SK-N-SH (cell line): ENCODE measurements around the gene TUFT1. TPM values are rescaled to one million over a fixed set of nuclear protein-coding genes. Genes with fewer than 3 reads are reported as not detected.

Source experiments
- CTCF ChIA-PET: fragments of 300-600, 350-600 bp; formaldehyde crosslinking; extraction: SDS; loops from one replicate; lab custom pipeline; 2021; lab: Yijun Ruan, JAX
- POLR2A ChIA-PET: fragments of 350-600 bp; sonication (Branson Sonifier 250); formaldehyde crosslinking; extraction: SDS; loops from one replicate; lab custom pipeline; 2020; ENCODE audit warnings: antibody characterized with exemption, inconsistent platforms; lab: Yijun Ruan, JAX
- DNase-seq: peaks from one replicate; pipeline ENCODE4 v3.0.0; 2012
- H2AFZ ChIP-seq: fragments of 200-600 bp; sonication (generic); 2 replicates; pipeline ENCODE4 v1.8.1; 2016; ENCODE audit warnings: antibody characterized with exemption, mild to moderate bottlenecking, low read depth
- H3F3A ChIP-seq: fragments of 200-600 bp; sonication (generic); replicated peaks from 2 replicates; pipeline ENCODE3; 2016; ENCODE audit warnings: antibody characterized with exemption, mild to moderate bottlenecking; ENCODE audit not compliant: insufficient read depth
- H3K27ac ChIP-seq, 2 experiments: fragments of 200-500 bp in 1 of 2; fragments of 200-600 bp in 1 of 2; sonication (Bioruptor generic) in 1 of 2; sonication (generic), shearing (Covaris generic) in 1 of 2; 2 replicates each; pipeline versions ENCODE4 v1.5.1 to v1.6.1; 2014 to 2016; ENCODE audit warnings: low read depth in 2 of 2, inconsistent platforms in 1 of 2, low read length in 1 of 2, mild to moderate bottlenecking in 1 of 2, mixed read lengths in 1 of 2
- H3K27me3 ChIP-seq: fragments of 200-600 bp; sonication (generic), shearing (Covaris generic); 2 replicates; pipeline ENCODE4 v1.6.1; 2016; ENCODE audit warnings: mixed run types; ENCODE audit not compliant: insufficient read depth
- H3K36me3 ChIP-seq, 2 experiments: fragments of 200-500 bp in 1 of 2; fragments of 200-600 bp in 1 of 2; sonication (Bioruptor generic) in 1 of 2; sonication (generic) in 1 of 2; replicated peaks in 1 of 2; 2 replicates each; pipeline versions ENCODE3 to v1.5.1; 2014 to 2016; ENCODE audit warnings: low read length in 1 of 2, mild to moderate bottlenecking in 1 of 2; ENCODE audit not compliant: insufficient read depth in 2 of 2, control insufficient read depth in 1 of 2
- H3K4me1 ChIP-seq, 2 experiments: fragments of 200-500 bp in 1 of 2; fragments of 200-600 bp in 1 of 2; sonication (Bioruptor generic) in 1 of 2; sonication (generic), shearing (Covaris generic) in 1 of 2; 2 replicates each; pipeline versions ENCODE4 v1.5.1 to v1.6.1; 2014 to 2016; ENCODE audit warnings: low read depth in 1 of 2, low read length in 1 of 2, mixed run types in 1 of 2; ENCODE audit not compliant: insufficient read depth in 2 of 2, control insufficient read depth in 1 of 2
- H3K4me2 ChIP-seq: fragments of 200-600 bp; sonication (generic), shearing (Covaris generic); 2 replicates; pipeline ENCODE4 v1.6.1; 2017; ENCODE audit warnings: mixed run types
- H3K4me3 ChIP-seq, 2 experiments: fragments of 200-500 bp in 1 of 2; fragments of 200-600 bp in 1 of 2; sonication (Bioruptor generic) in 1 of 2; sonication (generic), shearing (Covaris generic) in 1 of 2; 2 replicates each; pipeline versions ENCODE4 v1.5.1 to v1.8.1; 2014 to 2016; ENCODE audit warnings: low read depth in 2 of 2, inconsistent platforms in 1 of 2, low read length in 1 of 2, mild to moderate bottlenecking in 1 of 2, mixed read lengths in 1 of 2, moderate library complexity in 1 of 2
- H3K79me2 ChIP-seq: fragments of 200-600 bp; sonication (generic); 2 replicates; pipeline ENCODE4 v1.8.1; 2017; ENCODE audit warnings: mild to moderate bottlenecking; ENCODE audit not compliant: insufficient read depth
- H3K9ac ChIP-seq: fragments of 200-600 bp; sonication (generic); 2 replicates; pipeline ENCODE4 v1.6.1; 2017; ENCODE audit warnings: mixed run types
- H3K9me2 ChIP-seq: fragments of 200-600 bp; sonication (generic); 2 replicates; pipeline ENCODE4 v1.6.1; 2017; ENCODE audit warnings: mixed run types
- H3K9me3 ChIP-seq: fragments of 200-600 bp; sonication (generic); 2 replicates; pipeline ENCODE4 v1.6.1; 2017; ENCODE audit warnings: mixed run types, mild to moderate bottlenecking, moderate library complexity
- H4K20me1 ChIP-seq: fragments of 200-600 bp; sonication (generic); 2 replicates; pipeline ENCODE4 v1.6.1; 2017; ENCODE audit warnings: mild to moderate bottlenecking, mixed run types; ENCODE audit not compliant: insufficient read depth
- CTCF ChIP-seq: fragments of 200-600 bp; sonication (generic); IDR thresholded peaks from 2 replicates; pipeline ENCODE4 v1.6.1; 2017; ENCODE audit warnings: antibody characterized with exemption, mild to moderate bottlenecking, moderate library complexity
- EP300 ChIP-seq, 2 experiments: IDR thresholded peaks; 2 replicates each; pipeline versions ENCODE4 v1.4.0 to v1.6.1; 2012; ENCODE audit warnings: borderline replicate concordance in 1 of 2, low read depth in 1 of 2, low read length in 1 of 2
- EZH2phosphoT487 ChIP-seq: fragments of 200-600 bp; sonication (generic); IDR thresholded peaks from 2 replicates; pipeline ENCODE4 v1.6.1; 2017; ENCODE audit warnings: low read depth, mixed run types, mild to moderate bottlenecking, antibody characterized with exemption, moderate library complexity, borderline replicate concordance
- FOSL2 ChIP-seq: IDR thresholded peaks from 2 replicates; pipeline ENCODE4 v1.4.0; 2012; ENCODE audit warnings: low read depth, mild to moderate bottlenecking, moderate library complexity, borderline replicate concordance
- FOXM1 ChIP-seq: IDR thresholded peaks from 2 replicates; pipeline ENCODE4 v1.4.0; 2012; ENCODE audit warnings: low read depth, mild to moderate bottlenecking
- GATA2 ChIP-seq: sonication (generic); formaldehyde crosslinking; IDR thresholded peaks from 2 replicates; pipeline ENCODE4 v1.5.0; 2020; ENCODE audit warnings: mild to moderate bottlenecking, missing genetic modification reagents
- NFIC ChIP-seq: IDR thresholded peaks from 2 replicates; pipeline ENCODE4 v1.4.0; 2012; ENCODE audit warnings: borderline replicate concordance
- NRF1 ChIP-seq: IDR thresholded peaks from 2 replicates; pipeline ENCODE4 v1.6.1; 2012; ENCODE audit warnings: low read depth, mild to moderate bottlenecking, low read length
- PBX3 ChIP-seq: IDR thresholded peaks from 2 replicates; pipeline ENCODE4; 2012
- POLR2AphosphoS5 ChIP-seq: IDR thresholded peaks from 2 replicates; pipeline ENCODE4 v1.6.1; 2012; ENCODE audit warnings: low read depth, low read length
- RAD21 ChIP-seq: IDR thresholded peaks from 2 replicates; pipeline ENCODE4 v1.6.1; 2012; ENCODE audit warnings: mild to moderate bottlenecking, low read length
- REST ChIP-seq: IDR thresholded peaks from 2 replicates; pipeline ENCODE4 v1.6.1; 2012; ENCODE audit warnings: mild to moderate bottlenecking, low read depth, low read length, moderate library complexity
- RXRA ChIP-seq: IDR thresholded peaks from 2 replicates; pipeline ENCODE4 v1.4.0; 2012; ENCODE audit warnings: low read depth, mild to moderate bottlenecking, borderline replicate concordance
- SIN3A ChIP-seq: IDR thresholded peaks from 2 replicates; pipeline ENCODE4 v1.6.1; 2012; ENCODE audit warnings: low read depth, mild to moderate bottlenecking, low read length, moderate library complexity, borderline replicate concordance
- TAF1 ChIP-seq: IDR thresholded peaks from 2 replicates; pipeline ENCODE4 v1.6.1; 2012; ENCODE audit warnings: low read depth, mild to moderate bottlenecking, low read length, moderate library complexity, borderline replicate concordance
- TEAD4 ChIP-seq: IDR thresholded peaks from 2 replicates; pipeline ENCODE4 v1.4.0; 2012; ENCODE audit warnings: mild to moderate bottlenecking, borderline replicate concordance; ENCODE audit not compliant: insufficient read depth
- WGBS: methylation state at CpG from one replicate; pipeline ENCODE4 v1.1.6; 2017; ENCODE audit warnings: low lambda C conversion rate; 5-methylcytosine and 5-hydroxymethylcytosine counted together
- polyA plus RNA-seq, 3 experiments: library from polyadenylated mRNA; depleted of rRNA; stranded (reverse); fragments of >200 nt; gene quantifications; 2 replicates each; pipeline ENCODE4 v1.2.3, GENCODE V29; 2012
- TF ChIP-seq, protein P1 (sequence below): IDR thresholded peaks from 2 replicates; pipeline ENCODE4 v1.4.0; 2012; ENCODE audit warnings: low read depth, borderline replicate concordance
- TF ChIP-seq, protein P2 (sequence below): fragments of 150-350 bp; IDR thresholded peaks from 2 replicates; pipeline ENCODE4 v1.6.1; 2017; ENCODE audit warnings: antibody characterized with exemption, low read length, low read depth, borderline replicate concordance
- TF ChIP-seq, protein P3 (sequence below): IDR thresholded peaks from 2 replicates; pipeline ENCODE4 v1.4.0; 2012; ENCODE audit warnings: low read depth, borderline replicate concordance

Gene TUFT1
- polyA plus RNA-seq, 1 of the 3 experiments (the other 2 are of a cell fraction): 20.6 TPM

DNA sequence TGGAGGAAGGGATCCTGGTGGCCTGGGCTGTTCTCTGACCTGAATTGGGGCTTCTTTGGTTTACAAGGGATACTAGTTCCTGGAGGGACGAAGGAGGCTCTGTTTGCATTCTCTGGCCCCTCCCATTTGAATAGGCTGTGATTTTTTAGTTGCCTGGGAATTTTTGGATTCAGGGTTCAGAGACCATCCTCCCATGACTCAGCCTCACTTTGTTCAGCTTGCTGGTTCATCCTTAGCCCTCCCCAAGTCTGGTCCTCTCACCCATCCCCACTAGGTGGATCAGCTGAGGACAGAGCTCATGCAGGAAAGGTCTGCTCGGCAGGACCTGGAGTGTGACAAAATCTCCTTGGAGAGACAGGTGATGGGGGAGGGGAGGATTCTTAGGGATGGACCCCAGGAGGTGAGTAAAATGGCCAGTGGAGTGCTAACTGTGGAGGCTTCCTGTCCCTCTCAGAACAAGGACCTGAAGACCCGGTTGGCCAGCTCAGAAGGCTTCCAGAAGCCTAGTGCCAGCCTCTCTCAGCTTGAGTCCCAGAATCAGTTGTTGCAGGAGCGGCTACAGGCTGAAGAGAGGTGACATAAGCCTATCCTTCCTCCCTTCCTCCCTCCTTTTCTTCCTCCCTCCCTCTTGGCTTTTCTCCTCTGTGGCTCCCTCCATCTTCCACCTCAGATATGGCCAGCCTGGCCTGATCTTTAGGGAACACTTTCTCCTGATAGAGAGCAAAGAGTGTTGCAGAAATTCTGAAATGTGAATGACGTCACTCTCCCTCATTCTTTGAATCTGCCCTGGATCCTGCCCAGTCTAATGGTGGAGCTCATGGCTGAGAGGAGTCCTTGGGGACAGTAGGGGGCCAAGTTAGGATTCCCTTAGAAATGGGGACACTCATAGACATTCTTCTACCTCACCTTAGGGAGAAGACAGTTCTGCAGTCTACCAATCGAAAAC lies 4.5 kb upstream of the TUFT1 start:
- WGBS: 87% methylated on average over 5 of the region's 6 CpGs
- no peak overlapping the region; a peak in 1 of 4 replicates for H3K27ac ChIP-seq
- H3K27me3 ChIP-seq: no peaks in the 10 kb centered on the region
- H3K9me3 ChIP-seq: no peaks in the 10 kb centered on the region
- H4K20me1 ChIP-seq: no peaks in the 10 kb centered on the region
- TF ChIP-seq EP300 (IDR thresholded peaks at IDR 0.05; ENCODE audit: borderline replicate concordance in 1 of 2, low read depth in 1 of 2, low read length in 1 of 2) (no peak), GATA2 (no peak), POLR2AphosphoS5 (no peak), TAF1 (no peak), EZH2phosphoT487 (no peak), NRF1 (no peak), RAD21 (no peak), CTCF (no peak), PBX3 (no peak), SIN3A (no peak), FOXM1 (no peak), TEAD4 (no peak), RXRA (no peak), REST (no peak), NFIC (no peak), FOSL2 (no peak)
- TF ChIP-seq, protein P1, sequence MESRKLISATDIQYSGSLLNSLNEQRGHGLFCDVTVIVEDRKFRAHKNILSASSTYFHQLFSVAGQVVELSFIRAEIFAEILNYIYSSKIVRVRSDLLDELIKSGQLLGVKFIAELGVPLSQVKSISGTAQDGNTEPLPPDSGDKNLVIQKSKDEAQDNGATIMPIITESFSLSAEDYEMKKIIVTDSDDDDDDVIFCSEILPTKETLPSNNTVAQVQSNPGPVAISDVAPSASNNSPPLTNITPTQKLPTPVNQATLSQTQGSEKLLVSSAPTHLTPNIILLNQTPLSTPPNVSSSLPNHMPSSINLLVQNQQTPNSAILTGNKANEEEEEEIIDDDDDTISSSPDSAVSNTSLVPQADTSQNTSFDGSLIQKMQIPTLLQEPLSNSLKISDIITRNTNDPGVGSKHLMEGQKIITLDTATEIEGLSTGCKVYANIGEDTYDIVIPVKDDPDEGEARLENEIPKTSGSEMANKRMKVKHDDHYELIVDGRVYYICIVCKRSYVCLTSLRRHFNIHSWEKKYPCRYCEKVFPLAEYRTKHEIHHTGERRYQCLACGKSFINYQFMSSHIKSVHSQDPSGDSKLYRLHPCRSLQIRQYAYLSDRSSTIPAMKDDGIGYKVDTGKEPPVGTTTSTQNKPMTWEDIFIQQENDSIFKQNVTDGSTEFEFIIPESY: no peak
- TF ChIP-seq, protein P2, sequence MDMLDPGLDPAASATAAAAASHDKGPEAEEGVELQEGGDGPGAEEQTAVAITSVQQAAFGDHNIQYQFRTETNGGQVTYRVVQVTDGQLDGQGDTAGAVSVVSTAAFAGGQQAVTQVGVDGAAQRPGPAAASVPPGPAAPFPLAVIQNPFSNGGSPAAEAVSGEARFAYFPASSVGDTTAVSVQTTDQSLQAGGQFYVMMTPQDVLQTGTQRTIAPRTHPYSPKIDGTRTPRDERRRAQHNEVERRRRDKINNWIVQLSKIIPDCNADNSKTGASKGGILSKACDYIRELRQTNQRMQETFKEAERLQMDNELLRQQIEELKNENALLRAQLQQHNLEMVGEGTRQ: no peak
- TF ChIP-seq, protein P3, sequence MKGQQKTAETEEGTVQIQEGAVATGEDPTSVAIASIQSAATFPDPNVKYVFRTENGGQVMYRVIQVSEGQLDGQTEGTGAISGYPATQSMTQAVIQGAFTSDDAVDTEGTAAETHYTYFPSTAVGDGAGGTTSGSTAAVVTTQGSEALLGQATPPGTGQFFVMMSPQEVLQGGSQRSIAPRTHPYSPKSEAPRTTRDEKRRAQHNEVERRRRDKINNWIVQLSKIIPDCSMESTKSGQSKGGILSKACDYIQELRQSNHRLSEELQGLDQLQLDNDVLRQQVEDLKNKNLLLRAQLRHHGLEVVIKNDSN: no peak
- no peaks in the 10 kb centered on the region for H3K36me3 ChIP-seq
- H2AFZ ChIP-seq: no peak overlapping the region
- no peak overlapping the region for H3K4me3 ChIP-seq
- peaks cover 5% of the 10 kb centered on the region for H3K79me2 ChIP-seq
- POLR2A ChIA-PET: no interaction called here
- DNase-seq: no peak
- no peaks in the 10 kb centered on the region for H3K9me2 ChIP-seq
- CTCF ChIA-PET: interaction anchor here (0.6 to 5.2 kb wide), 25 partner anchors 8 to 323 kb away, joined by 3 to 28 read pairs (median 3); partner anchors contain the start of genes CELF3 and CGN
- H3K4me2 ChIP-seq: no peak overlapping the region
- H3F3A ChIP-seq: peaks cover 5% of the 10 kb centered on the region
- H3K9ac ChIP-seq: no peak overlapping the region
- peaks cover 11 to 29% of the 10 kb centered on the region in 2 experiments; a peak in 3 of 4 replicates for H3K4me1 ChIP-seq
